Uterus (tissue), 2 donors: Measurements from ENCODE around the gene G3BP2.

ENCODE experiments used
- CTCF ChIP-seq, 4 experiments: fragments of 200-600 bp in 2 of 4; fragments of 450-650 bp in 2 of 4; sonication (generic) in 2 of 4; IDR thresholded peaks; one replicate each; pipeline ENCODE4 v1.5.1; 2016 to 2019; ENCODE audit warnings: antibody characterized with exemption in 4 of 4, mild to moderate bottlenecking in 2 of 4, moderate library complexity in 1 of 4
- POLR2A ChIP-seq, 2 donors: fragments of 450-650 bp; IDR thresholded peaks; one replicate each; pipeline ENCODE4 v1.6.1; 2016; ENCODE audit warnings: antibody characterized with exemption in 2 of 2, mild to moderate bottlenecking in 1 of 2, moderate library complexity in 1 of 2

- TF ChIP-seq CTCF (IDR thresholded peaks at IDR 0.05) = no peak
- TF ChIP-seq POLR2A (IDR thresholded peaks at IDR 0.05) = no peak
Observed at GRCh38 chr4:75630937-75631329, 42.3 kb downstream of the G3BP2 start.
